Limb (tissue), 2 donors: ENCODE measurements around the gene LSM6.

ENCODE experiments used
- DNase-seq, 2 donors: peaks; one replicate each; pipeline ENCODE4 v3.0.0-alpha.2; 2016; ENCODE audit errors: extremely low spot score in 2 of 2

The LSM6 gene

DNA sequence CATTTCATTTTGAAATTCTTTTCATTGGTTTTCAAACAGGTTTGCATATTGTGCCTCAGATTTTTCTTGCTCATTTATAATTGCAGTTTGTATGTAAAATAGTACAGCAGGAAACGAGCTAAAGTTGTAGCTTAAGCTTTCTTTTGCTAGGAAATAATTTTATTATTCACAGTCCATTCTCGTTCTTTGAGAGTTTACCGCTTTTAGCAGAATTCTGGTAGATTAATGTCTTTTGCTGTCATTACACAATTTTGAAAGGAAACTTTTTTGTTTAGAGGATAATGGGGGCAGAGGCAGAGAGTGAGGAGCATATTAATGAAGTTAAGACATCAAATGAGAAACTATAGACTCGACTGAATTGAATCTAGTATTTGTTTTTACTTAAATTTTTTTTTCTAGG is 10.5 kb downstream of the LSM6 start:
- no peak for DNase-seq

DNA sequence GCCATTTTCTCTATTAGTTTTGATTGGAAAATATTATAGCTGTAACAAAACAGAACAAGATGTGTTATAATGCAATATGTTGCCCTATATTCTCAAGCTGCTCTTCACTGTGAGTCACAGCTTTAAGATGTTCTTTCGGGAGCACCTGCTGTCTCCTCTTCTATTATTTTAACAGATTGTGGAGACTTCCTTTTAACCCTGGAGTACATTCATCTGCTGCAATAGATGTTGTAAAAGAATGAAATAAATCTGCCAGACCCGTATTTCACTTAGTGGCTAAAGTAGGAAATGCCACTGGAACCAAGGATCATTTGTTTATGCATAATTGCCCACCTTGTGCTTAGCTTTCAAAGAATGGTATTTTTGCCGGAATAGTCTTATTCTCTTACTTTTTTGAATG is 11.1 kb downstream of the LSM6 start:
- DNase-seq = no peak

DNA sequence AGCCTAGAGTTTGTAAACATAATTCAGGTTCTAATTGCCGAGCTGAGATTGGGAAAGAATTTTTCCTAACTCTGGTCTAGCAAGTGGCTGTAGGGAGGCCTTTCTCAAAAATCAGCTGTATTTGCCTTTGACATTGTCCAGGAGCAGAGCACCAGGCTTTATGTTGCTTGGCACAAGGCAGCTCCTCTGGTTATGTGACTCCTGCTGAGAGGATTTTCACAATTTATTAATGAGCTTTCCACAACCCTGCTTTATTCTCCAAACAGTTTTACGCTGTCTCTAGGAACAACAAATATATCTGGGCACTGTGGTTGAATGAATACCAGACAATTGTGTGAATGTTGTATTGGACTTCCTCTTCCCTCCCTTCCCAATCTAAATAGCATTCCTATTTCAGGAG is 14.9 kb downstream of the LSM6 start:
- DNase-seq = no peak

DNA sequence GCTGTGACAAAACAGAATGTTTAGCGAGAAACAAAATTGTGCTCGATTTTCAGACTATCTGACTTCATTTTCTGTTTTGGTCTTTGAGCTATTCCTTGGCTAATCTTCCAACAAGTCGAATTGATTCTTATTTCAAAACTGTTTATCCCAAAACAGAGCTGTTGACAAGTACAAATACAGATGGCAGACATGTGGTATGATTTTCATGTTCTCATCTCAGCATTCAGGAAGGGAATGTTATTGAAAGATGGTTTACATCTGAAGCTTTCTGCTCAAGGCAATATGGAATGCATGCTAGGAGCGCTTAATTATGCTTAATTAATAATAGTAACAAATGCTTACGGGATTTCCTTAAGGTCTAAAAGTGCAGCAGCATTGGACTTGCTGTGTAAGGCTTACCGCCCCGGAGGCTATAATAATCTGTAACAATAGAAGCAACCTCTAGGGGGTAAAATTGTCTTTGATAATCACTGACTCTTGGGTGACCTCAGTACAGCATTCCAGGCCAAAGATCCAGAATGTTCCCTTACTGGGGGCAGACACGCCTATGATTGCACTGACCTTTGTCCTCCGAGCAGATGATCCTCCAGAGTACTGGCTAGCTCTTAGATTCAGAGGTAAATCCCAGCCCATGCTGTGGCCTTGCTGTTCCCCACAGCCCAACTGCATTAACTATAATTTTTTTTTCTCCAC is 16.4 kb downstream of the LSM6 start:
- no peak for DNase-seq

DNA sequence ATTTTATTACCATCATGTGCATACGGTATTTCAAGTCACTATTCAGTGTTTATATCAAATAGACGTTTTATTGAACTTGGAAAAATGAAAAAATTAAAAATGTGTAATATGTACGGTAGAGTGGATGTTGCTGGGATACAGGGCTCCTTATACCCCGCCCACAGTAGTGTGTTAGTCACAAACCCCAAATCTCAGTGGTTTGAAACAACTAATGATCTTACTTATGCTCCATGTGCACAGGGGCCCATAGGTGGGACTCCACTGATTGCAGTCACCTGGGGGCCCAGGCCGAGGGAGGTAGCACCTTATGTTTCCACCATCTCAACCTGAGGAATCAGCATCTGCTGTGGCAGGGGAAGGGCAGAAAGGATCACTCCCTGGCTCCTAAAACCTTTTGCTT is 18.1 kb downstream of the LSM6 start:
- DNase-seq = no peak

DNA sequence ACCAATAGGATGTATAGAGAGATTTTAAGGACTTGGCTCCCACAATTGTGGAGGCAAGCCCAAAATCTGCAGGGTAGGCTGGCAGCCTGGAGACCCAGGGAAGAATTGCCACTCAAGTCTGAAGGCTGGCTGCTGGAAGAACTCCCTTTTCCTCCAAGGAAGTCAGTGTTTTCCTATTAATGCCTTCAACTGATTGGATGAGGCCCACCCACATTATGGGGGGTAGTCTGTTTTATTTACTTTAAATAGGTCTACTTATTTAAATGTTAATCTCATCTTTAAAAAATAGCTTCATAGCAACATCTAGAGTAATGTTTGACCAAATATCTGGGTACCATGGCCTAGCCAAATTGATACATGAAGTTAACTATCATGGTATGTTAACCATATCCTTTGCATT is 18.7 kb downstream of the LSM6 start:
- no peak for DNase-seq

DNA sequence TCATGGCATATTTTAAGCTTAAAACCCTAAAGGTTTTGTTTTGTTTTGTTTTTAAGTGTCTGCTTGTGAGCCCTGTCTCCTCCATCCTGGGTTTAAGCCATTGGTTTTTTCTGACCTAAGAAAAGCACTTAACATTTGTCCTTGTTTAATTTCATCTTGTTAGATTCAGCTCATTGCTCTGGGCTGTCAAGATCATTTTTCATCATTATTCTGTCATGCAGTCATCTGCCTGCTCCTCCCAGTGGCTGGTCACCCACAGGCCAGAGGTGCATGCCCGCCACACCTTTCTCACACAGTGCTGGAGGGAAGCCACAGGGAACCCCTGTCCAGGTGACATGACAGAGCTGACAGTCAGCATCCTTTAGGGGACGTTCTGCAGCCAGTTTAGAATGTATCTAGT is 27.1 kb downstream of the LSM6 start:
- DNase-seq = no peak

DNA sequence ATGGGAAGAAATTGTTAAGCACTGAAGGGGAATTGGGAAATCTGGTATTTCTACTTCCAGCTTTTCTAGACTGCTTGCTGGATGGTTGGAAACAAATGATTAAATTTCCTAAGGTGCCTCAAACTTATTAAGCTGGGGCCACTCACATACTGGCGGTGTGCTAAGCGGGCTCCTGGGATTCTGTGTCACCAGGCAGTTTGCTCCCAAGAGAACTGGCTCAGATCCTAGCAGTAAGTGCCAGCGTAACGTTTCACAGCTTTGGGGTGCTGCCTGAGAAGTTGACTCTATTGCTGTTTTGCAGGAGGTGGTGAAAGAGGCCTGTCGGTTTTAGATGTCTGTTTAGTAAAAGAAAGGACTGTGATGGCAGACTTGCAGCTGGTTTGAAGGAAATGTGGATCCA is 31.9 kb downstream of the LSM6 start:
- no peak for DNase-seq

DNA sequence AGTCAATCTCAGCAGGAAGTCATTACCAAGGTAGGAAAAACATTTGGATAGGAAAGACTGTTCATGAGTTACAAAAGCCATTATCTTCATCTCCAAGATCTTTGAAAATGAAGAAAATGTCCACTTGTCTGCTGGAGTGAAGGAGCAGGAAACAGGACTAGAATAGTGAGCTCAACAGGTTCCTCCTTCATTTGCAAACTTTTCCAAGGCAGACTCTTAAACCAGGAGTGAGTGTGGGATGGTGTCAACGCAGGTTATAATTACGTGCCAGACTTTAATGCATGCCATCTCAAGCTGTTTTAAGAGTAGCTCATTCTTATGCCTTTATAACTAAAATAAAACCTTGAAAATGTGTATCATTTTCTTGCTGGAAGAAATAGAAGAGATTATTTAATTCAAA is 35.4 kb downstream of the LSM6 start:
- no peak for DNase-seq

DNA sequence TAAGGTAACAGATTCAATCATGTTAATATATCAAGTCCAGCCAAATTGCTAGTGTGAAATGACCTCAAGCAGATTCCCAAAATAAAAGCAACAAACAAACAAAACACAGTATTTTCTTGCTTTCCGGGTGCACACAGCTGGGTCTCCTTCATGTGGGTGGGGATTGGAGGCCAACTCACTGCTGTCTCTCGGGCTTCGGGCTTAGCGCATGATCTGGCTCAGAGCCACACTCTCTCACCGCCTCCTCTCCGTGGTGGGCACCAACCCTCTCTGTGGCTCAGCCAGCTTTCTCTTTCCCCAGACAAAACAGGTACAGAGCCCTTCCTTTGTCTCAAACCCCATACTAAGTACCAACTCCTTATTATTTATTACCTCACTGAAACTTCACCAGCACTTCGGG is 35.9 kb downstream of the LSM6 start:
- no peak for DNase-seq

DNA sequence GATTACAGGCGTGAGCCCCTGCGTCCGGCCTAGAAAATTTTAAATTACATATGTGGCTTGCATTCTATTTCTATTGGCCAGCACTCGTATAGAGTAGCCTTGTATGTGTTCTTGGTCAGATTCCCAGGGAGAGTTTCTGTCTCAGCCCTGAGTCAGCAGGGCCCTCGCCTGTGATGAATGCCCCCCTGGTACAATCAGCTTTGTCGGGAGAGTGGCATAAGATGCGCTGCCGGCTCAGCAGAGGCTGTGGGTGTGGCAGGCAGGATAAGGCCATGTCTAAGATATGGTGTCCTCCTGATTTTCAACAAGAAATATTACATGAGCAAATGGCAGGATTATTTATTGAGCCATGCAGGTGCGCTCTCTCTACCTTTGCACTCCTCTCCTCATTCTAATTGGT is 37.3 kb downstream of the LSM6 start:
- DNase-seq = no peak

DNA sequence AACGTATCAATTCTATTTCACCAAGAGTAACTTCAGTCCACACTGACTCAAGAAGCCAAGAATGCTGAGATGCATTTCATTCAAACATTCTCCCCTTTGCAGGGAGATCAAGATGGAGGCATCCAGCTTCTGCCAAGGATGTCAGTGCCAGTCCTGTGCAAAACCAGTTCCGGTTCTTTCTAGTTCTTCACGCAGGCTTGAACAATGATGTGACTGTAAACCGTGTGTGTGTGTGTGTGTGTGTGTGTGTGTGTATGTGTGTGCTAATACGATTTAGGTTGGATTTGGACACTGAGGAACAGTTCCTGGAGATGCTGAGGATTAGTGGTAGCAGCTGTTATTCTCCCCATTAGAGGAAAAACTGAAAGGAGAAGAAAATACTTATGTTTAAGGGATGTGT is 38.7 kb downstream of the LSM6 start, which contains the start of gene REELD1:
TSS of gene REELD1 (plus strand) at position 301 of the 400 bp plus-strand sequence. CDS start 2,415 bp downstream, outside the sequence.
- DNase-seq = no peak

DNA sequence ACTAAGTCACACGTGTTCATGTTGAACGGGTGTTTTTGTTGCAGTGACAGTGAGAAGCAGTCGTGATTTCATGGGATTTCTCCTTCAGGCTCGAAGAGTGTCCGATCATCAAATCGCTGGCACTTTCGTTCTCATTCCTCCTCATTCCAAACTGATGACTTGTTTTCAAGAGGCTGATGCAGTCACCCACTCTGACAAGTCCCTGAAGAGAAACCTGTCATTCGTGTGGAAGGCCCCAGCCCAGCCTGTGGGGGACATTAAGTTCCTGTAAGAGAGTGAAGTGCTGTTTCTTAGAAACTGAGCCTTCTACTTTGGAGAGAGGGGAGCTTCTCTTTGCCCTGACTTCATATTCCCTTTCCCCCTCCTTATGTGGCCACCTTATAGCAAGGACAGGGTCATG is 46.8 kb downstream of the LSM6 start:
- no peak for DNase-seq

DNA sequence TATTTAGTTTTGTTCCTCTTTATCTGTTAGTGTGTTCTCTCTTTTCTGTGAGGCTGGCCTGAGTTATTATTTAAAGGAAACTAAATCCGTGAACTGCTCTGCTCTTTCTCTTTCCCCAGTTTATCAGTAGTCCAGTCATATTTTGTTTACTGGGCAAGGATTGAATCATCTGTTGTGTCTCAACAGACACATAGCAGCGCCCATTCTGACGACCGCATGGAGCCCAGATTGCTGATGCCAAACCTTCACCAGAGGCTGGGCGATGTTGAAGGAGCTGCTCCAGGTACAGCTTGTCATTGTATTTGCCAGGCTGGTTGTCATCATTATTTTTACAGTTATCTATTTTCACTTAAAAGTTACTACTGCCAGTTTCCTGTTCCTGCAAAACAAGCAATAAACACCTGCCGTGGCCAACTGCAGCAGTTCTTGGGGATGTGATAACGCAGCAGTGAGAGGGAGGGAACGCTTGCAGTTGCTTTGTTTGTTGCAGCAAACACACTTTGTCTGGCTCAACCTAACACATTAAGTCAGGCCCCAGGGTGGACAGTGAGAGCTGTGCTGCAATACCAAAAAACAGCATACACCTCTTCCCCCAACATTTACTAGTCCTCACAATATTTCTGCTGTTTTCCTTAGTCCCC is 48.9 kb downstream of the LSM6 start:
- no peak for DNase-seq

DNA sequence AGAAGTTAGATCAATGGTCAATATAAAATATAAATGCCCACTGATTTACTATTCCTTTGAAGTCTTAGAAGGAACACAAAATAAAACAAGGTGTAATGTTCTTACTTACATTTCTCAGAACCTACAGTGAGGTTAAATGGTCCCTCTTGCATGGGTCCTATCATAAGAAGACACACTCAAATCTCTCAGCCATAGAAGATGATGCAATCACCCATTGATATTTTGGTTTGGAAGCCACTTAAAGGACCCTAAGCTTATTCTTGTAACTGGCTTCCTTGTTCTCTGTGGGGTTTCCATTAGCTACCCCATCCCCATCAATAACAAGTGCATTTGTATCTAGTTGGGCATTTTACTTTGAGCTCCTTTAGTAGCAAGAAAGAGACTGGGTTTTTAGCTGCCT is 53.9 kb downstream of the LSM6 start:
- DNase-seq = no peak

DNA sequence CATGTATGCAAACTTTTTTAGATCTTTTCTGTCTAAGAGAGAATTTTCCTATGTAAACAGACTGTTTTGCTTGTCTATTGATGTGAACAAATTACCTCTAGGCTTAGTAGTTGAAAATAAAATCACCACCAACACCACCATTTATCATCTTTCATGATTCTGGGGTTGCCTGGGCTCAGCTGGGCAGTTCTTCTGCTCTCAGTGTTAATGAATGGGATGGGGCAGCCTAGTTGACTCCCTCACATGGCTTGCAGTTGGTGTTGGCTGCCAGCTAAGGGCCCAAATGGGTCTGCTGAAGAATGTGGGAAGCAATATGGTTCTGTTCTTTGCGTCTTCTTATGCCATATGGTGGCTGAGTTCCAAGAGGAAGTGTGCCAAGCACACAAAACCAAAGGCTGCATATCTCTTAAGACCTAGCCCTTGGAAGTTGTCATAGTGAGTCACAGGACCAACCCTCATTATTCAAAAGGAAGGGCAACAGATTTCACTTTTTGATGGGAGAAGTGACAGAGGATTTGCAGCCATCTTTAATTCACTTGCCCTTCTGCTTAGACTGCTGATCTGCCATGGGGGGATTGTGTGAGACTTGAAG is 56.7 kb downstream of the LSM6 start:
- DNase-seq = no peak

DNA sequence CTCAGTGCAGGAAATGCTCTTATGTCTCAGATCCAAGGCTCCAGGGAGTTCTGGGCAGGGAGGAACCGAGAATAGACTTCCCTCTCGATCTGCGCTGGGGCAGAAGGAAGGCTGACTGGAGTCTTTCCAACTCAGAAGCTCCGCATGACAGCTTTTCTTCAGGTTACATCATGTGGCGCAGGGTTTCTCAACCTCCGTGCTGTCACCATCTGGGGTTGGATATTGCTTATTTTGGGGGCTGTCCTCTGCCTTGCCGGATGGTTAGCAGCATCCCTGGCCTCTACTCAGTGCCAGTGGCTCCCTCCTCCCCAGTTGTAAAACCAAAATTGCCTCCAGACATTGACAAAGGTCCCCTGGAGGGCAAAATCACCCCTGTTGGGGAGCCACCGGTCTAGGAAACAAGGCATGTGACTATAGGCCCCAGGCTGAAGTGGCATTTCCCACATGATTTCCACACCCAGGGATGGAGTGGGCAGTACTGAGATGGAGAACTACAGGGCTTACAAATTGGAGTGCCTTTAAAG is 60.2 kb downstream of the LSM6 start:
- DNase-seq = no peak

DNA sequence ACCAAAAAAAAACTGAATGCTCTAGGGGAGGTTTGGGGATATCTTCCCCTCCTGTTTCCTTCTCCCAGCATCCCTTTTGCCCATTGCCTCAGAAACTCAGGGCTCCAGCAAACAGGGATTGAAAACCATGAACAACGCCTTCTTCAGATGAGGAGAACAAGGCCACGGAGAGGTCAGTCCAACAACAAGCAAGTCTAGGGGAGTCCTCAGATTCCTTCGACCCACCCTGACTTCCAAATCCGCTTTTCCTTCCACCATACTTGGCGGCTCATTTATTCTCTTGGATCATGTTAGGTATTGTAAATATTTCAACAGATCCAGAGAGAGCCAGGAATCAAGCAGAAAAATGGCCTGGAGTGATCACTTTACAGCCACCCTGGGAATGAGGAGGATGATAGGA is 60.7 kb downstream of the LSM6 start:
- no peak for DNase-seq

DNA sequence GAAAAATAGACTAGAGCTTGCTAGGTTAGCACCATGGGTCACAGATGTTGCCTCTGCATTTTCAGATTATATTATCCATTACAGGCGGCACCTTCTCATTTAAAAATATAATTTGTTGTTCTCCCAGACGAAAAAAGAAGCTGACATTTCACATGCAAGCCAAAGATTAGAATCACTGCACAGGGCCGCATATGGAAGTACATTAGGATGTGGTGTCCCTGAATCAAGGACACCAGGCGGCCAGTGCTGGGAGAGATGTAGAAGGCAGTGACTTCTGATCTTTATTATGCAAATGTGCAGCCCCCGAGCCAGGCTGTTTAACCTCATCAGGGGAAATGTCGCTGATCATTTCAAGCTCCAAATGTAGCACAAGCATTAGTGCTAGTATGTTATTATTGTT is 61.6 kb downstream of the LSM6 start:
- DNase-seq = no peak

DNA sequence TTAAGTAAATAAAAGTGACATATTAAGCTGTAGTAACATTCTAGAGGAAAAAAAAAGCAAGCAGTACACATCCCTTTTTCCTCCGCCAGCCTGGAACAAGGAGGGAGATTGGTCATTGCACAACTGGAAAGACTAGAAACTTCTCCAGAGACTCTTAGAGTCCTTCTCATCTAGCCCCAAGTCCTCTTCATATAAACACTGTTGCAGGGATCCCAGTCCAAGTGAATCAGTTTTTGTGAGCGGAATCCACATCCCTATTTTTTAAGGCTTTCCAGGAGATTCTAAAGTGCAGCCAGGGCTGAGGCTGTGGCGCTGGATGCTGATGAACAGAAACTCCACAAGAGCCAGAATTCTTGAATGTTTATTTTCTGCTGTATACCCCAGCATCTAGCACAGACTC is 62.6 kb downstream of the LSM6 start:
- DNase-seq = no peak
